HG03139 (cell line): ENCODE measurements around the gene TTC9B.

ENCODE experiments used
- ATAC-seq: cut with Tn5 transposase; IDR thresholded peaks from one replicate; pipeline ENCODE4 v1.9.1; 2021; ENCODE audit not compliant: unreplicated experiment

Gene TTC9B

DNA sequence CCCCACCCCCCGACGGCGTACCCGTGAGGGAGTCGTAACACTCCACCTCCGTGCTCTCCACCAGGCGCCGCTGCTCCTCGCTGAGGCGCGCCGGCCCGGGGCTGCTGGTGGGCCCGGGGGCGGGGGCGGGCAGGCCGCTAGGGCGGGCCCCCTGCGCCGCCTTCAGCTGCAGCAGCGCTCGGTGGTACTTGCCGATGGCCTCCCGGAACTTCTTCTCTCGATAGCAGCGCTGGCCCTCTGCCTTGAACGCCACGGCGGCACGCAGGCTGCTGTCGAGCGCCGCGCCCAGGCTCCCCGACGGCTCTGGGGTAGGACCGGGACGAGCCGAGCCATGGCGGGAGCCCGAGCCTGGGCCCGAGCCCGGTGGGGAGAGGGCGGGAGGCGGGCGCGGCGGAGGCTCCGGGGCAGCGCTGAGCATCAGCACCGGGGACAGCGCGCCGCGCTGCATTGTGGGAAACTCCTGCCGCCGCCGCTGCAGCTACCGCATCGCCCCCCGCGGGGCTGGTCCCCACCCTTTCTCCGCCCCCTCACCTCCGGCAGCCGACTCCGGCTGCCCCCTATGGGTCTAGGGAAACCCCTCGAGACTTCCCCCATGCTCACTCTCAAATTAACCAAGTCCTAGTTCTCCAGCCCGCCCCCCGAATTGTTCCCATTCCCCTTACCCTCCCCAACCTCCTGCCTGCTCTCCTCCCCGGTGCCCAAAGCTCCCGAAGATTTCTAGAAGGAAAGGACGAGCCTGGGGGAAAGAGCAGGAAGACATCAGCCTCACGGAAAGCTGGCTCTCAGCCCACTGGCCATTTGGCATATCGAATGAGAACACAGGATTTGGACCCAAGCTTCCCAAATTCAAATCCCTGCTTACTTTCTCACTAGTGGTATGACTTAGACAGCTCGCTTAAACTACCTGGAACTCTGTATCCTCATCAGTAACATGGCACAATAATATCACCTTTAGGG, at the start of gene TTC9B:
Gene TTC9B (minus strand): TSS at position 451 of the 957 bp plus-strand sequence. CDS start 3 bp downstream, at position 448.
- no peak for ATAC-seq

DNA sequence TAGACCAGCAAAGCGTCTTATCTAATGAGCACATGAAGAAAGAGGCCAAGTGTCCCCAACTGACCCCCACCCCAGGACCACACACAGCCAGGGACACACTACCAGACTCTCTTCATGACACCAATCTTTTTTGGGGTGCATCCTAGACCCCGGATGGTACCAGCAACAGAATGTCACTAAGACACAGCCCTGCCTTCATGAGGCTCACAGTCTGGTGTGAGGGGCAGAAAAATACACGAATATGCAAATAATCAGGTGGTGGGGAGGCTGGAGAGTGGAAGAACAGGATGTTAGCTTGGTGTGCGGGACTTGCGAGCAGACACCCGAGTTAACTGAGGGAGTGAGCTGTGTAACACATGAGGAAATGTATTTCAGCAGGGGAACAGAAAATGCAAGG, 49.4 kb upstream of the TTC9B start:
- ATAC-seq: no peak

DNA sequence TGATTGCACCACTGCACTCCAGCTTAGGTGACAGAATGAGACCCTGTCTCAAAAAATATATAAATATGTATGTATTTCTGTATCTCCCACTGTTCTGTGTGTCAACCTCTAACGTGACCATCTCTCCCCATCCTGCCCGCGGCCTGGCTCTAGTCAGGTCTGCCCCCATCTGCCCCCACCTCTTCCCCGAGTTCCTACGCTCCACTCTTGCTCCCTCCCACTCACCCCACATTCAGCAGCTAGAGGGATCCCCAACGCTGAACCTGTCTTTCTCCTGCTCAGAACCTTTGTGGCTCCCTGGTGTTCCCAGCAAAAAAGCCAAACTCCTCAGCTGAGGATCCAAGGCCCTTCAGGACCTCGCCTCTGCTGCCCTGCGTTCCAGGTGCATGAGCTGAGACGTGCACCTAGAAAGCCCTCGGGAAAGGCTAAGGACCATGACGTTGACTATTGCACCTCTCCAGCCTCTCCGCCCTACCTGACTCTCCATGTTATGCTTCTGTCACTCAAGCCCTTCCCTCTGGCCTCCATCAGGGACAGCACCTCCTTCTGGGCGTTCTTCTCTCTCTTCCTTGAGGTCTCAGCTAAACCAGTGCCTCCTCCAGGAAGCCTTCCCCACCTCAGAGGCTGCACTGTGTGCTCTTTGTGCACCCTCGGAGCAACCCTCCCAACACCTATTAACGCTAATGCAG, 48.9 kb upstream of the TTC9B start:
- no peak for ATAC-seq

DNA sequence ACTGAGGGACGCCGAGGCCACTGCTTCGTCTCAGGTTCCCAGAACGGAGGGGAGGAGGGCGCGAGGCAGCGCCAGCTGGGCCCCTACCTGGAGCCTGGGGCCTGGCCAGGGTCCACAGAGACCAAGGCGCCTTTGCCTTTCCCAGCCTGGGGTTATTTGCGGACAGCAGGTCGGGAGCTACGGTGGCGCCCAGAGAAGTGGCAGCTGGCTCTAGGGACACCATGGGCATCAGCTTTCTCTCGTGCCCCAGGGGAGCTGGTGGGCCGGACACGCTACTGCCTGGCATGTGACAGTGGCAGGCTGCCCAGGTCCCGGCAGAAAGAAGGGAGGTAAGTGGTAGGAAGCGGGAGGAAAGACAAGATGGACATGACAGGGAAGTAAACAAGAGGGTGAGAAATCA, 47.9 kb upstream of the TTC9B start:
- no peak for ATAC-seq

DNA sequence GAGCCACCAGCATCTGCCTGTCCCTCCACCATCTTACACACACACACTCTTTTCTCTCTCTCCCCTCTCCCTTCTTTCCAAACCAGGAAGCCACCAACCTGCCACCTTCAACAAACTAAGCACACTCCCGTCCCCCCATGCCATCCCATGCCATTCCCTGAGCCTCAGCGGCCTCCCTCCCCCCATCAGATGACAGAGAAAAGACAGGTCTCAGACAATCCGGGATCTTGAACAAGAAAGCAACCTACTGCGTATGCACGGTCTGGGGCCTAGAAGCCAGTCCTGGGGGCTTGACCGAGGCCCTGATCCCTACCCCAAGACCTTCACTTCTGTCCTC, 47.5 kb upstream of the TTC9B start:
- ATAC-seq: no peak

DNA sequence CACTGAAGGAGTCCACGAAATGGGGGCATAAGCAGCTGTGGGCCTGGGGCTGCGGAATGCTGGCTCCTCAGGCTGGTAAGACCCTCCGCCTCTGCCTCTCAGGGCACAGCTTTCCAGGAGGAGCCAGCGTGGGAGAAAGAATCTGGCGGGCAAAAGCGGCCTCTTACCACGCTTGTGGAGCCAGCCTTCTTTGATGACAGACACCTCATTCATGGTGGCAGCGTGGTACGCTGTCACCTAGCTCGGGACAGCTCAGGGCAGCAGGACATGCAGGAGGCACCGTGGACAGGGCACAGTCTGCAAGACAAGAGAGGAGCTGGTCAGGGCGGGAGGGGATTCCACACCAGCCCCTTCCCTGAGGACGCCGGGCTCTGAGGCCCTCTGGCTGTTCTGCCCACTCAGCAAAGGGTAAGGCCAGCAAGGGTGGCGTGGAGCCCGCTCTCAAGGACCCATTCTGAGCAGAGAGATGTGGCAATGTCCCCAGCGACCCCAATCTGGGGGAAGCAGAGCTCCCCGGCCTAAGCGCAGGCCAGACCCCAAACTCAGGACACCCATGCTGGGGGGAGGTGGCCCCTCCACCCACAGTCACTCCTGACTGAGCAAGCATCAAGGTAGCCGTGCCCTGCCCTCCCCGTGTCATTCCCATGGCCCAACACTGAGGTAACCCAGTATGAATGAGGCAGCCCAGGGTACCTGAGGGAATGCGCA, 47.0 kb upstream of the TTC9B start:
- no peak for ATAC-seq

DNA sequence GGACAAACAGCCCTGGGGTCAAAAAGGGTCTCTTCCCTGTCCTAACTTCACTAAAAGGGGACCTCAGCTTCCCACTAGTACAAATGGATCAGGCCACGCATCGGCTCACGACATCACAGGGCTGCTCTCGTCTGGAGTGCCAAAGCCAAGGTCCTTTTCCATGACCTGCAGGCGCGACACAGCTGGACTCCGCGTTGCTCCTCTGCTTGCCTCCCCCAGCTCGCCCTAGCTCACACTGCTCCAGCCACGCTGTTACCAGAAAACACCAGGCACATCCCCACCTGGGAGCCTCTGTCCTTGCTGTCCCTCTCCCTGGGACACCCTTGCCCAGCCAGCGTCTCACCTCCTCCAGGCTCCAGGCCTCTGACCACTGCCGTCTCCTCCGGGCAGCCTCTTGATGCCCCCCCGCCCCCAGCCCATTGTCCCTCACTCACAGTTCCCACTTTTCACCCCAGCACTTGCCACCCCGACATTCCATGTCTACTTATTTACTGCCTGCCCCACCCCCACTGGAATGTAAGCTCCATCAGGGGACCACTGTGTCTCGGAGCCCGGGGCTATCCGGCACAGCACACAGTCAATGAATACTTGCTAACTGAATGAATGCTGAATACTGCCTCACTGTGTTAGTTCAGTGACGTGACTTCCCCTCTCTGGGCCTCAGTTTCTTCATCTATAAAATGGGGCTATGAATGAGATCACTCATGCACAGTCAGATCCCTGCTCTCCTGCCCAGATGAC, 46.3 kb upstream of the TTC9B start:
- ATAC-seq: no peak

DNA sequence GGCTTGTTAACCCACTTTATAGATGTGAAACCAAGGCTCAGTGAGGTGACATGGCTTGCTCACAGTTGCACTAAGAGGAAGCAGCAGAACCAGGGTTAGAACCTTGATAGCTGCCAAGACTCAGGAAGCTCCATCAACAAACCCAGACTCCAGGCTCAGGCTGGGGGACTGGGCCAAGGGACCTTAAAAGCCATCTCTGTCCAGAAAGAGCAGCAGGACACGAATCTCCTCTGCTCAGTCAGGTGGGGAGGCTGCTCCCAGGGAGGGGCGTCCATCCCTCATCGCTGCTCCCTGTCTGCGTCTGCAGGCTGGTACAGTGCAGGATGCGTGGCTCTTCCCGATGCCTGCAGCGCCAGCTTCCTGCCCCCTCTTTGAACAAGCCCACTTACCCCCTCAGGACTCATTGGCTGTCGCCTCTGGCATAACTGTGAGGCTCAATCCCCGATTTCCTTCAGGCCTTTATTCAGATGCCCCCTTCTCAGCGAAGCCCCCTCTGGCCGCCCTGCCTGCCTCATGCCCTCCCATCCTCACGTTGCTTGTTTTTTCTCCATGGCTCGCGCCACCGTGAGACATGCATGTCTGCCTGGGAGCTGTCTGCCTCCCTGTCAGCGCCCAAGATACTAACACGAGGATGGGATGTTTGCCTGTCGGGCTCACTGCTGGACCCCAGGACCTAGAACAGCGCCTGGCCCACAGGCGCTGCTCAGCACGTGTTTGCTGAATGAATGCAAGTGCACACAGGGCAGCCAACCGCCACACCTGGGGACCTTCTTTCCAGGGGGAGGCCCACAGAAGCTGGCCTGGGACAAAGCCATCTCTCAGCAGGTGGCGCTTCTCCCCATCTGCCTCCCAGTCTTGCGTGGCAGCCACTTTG, 45.5 kb upstream of the TTC9B start:
- no peak for ATAC-seq

DNA sequence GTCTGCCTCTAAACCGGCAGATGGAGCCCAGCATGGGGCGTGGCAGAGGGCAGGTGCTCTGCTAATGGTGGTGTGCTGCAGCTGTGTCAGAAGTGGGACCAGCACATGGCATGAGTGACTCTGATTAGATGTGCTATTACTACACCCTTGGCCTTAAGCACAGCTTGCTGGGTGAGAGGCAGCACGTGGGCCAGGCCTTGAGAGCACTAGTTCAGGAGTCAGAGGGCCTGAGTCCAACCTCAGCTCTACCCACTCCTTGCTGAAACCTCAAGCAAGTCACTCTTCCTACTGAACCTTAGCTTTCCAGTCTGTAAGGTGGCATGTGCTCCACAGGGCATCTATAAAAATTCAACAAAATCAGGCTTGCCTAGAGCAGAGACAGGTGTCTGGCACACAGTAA, 44.2 kb upstream of the TTC9B start:
- ATAC-seq: no peak

DNA sequence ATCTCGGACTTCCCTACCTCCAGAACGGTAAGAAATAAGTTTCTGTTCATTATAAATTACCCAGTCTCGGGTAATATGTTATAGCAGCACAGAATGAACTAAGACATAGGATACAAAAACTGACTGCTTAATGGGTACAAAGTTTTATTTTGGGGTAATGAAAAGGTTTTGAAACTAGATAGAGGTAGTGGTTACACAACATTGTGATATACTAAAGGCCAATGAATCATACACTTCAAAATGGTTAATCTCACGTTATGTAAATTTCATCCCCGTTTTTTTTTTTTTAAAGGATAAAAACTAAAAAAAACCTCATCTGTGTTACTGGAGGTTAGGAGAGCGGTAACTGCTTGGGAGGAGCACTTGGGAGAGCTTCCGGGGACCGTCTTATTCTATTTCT, 43.4 kb upstream of the TTC9B start:
- no peak for ATAC-seq

DNA sequence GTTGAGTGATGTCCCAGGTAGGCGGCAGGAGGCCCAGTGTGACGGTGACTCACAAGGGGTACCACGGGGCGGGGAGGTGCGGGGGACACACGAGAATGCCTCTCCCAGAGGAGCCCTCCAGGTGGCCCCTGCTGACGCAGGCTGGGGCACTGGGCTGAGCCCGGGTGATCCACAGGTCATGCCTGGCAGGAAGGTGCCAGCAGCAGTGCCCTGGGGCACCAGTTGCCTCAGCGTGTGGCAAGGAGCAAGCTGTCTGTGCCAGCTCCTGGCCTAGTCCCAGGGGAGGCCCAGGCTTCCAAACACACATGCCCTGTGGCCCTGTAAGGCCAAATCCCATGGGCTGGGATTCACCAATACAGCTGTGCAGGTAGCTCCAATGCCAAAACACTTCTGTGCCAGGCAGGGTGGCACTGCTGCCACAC, 38.9 kb upstream of the TTC9B start:
- no peak for ATAC-seq

DNA sequence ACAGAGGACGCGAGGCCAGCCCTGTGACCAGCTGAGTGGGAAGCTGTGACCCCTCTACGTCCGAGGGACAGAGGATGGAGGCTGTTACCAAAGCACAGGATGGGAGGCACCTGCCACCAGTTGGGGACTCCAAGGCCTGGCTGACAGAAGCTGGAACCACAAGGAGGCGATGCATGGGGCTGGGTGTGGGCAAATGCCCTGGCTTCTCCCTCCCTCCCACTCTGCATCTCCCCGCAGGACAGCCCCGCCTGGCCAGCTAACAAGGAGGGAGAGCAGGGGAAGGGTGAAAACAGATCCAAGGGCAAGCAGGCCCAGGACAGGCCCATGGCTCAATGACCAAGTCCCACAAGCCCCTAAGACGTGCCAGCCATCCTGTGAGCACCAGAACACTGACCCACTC, 38.3 kb upstream of the TTC9B start:
- ATAC-seq: no peak

DNA sequence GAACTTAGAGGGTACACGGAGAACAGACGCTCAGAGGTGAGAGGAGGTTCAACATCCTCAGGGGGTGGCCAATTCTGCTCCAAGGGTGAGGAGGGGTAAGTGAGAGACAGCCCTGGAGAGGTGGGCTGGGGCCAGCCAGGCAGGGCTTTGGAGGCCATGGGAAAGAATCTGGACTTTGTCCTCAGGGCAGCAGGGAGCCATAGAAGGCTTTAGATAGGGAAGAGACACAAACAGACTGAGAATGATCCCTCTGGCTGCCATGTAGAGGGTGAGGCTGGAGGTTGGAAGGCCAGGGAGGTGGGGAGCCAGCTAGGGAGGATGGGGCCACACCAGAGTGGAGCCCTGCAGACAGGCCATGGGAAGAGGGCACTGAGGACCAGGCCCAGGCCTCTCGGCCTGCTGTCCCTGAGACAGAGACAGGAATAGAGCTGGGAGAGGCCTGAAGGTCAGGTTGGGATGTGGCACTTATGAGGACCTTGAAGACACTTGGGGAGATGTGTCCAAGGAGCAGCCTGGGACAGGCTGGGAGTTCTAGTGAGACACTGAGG, 37.5 kb upstream of the TTC9B start:
- ATAC-seq: no peak

DNA sequence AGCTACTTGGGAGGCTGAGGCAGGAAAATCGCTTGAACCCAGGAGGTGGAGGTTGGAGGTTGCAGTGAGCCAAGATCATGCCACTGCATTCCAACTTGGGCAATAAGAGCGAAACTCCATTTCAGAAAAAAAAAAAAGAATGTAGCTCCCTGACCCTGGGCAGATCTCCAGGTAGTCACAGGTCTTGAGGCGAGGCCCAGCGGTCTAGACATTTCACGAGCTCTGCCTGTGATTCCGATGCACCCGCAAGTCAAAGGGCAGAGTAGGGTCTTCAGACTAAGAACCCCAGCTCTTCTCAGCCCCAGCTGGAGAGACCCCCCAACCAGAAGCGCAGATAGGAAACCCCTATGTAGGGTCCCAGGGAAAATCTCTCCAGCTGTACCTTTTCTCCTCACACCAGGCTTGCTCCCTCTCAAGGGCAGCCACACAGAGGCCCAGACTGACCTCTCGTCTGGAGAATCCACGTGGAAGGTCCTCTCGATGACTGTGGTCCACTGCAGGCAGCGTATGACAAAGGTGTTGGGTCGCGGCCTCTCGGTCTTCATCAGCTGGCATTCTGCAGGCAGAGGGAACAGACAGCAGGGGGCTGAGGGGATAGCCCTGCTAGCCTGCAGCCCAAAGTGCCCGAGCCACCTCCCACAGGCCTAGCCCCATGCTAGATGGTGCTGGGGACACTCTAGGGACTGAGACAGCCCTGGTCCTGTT, 36.7 kb upstream of the TTC9B start:
- no peak for ATAC-seq

DNA sequence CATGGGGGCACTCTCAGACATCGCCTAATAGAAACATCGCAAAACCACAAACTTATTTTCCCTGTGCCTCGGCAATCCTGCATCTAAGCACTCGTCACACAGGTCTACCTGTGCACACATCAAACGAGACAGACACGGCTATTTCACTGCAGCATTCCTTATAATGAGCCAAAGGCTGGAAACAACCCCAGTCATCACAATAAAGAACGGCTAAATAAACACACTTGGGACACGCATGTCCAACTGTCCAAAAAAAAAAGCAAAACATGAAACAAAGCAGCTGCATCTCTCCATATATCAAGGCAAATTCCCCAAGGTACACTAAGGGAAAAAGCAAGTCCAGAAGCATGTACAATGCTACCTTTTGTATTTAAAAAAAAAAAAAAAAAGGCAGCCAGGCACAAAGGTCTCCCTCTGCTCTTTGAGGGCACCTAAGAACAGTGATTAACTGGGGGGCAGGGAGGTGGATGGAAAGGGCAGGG, 35.5 kb upstream of the TTC9B start:
- ATAC-seq: no peak

DNA sequence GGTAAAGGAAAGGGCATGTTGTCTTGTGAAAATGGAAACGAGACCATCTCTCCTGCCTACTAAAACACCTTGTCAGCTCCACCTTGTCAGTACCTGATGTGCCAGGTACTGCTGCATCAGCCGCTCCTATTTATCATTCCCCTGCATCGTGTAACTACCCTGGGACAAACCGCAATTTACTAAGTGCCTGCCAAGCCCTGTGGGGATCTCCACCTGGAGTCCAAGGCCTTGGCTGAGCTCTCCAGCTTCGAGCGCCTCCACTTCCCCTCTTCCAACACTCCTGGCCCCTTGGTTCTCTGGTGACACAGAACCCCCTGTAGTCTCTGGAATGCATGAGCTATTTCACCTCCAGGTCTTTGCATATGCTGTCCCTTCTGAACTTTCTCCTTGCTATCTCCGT, 34.2 kb upstream of the TTC9B start:
- no peak for ATAC-seq

DNA sequence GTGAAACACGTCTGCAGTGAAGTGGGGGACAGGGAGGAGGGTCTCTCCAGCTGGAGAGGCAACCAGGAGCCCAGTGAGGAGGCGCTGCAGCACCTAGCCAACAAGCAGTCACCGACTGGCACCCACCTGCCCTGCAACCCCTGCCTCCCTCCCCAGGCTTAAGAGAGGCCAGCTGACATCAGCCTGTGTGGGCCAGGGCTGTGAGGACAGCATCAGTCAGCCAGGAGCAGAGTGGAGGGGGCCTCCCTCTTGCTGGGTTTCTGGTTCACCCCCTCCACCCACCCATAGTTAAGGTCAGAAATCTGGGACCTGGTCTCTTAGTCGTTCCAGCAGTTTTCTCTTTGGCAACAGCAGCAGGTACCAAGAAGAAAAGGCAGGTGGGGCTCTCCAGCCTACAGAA, 33.8 kb upstream of the TTC9B start:
- no peak for ATAC-seq

DNA sequence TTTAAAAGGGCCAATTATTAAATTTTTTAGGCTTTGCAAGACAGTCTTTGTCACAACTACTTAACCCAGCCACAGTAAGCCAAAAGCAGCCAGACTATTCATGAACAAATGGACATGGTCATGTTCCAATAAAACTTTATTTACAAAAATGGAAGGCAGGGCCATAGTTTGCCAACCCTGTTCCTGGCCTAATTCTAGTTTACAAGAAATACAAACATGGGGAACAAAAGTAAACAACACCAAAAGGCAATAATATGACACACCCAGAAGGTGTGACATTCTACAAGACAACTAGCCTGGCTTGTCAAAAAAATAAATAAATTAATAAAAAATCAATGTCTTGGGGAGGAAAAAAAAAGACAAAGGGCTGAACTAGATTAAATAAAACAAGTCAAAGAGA, 33.1 kb upstream of the TTC9B start:
- ATAC-seq: no peak

DNA sequence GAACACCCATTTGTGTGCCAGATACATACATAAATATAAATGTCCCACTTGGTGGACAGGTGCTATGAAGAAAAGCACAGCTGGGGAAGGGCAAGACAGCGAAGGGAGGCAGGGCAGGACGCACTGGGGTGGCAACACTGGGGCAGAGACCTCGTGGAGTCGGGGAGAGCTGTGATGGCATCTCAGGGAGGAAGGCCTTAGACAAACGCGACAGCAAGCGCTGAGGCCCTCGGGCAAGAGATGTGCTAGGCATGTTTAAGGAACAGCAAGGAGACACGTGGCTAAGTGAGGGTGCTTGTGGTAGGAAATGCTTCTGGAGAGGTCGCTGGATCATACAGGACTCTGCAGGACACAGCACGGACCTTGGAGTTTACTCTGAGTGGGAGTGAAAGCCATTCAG, 31.6 kb upstream of the TTC9B start:
- ATAC-seq: no peak
